ENCODE measurements around the gene CCDC9B.

DNA sequence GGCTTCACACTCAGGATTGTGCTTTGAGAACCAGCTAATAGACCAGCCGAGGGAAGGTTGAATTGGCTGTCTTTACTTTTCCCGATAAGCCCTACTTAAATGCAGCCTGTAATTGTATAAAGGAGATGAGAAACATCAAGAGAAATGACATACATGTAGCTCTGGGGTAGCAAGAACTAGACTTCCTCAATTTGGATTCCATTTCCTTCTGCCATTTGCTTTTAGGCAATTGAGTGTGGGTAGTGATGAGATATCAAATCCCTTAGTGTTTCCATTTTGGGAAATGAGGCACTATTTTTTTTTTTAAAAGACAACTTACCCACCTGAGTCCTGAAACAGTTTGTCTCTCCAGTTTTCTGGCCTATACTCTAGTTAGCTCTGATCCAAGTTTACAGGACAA, 15.0 kb downstream of the CCDC9B start:
- TF ChIP-seq, protein P1, sequence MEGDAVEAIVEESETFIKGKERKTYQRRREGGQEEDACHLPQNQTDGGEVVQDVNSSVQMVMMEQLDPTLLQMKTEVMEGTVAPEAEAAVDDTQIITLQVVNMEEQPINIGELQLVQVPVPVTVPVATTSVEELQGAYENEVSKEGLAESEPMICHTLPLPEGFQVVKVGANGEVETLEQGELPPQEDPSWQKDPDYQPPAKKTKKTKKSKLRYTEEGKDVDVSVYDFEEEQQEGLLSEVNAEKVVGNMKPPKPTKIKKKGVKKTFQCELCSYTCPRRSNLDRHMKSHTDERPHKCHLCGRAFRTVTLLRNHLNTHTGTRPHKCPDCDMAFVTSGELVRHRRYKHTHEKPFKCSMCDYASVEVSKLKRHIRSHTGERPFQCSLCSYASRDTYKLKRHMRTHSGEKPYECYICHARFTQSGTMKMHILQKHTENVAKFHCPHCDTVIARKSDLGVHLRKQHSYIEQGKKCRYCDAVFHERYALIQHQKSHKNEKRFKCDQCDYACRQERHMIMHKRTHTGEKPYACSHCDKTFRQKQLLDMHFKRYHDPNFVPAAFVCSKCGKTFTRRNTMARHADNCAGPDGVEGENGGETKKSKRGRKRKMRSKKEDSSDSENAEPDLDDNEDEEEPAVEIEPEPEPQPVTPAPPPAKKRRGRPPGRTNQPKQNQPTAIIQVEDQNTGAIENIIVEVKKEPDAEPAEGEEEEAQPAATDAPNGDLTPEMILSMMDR (IDR thresholded peaks at IDR 0.05) = no peak
- no peak for TF ChIP-seq POLR2A (IDR thresholded peaks at IDR 0.05)
- no peak for TF ChIP-seq POLR2AphosphoS5 (IDR thresholded peaks at IDR 0.05)
- no peak for TF ChIP-seq EP300 (IDR thresholded peaks at IDR 0.05)

Measured in stomach (tissue), 4 donors.